C4-2B (cell line): ENCODE results near the gene PUDP.

ENCODE experiments used
- CTCF ChIP-seq: fragments of 450-650 bp; conservative IDR thresholded peaks from 2 replicates; pipeline ENCODE4 v1.5.1; 2017; ENCODE audit warnings: mild to moderate bottlenecking
- ZFX ChIP-seq: fragments of 450-650 bp; IDR thresholded peaks from 2 replicates; pipeline ENCODE4 v1.6.1; 2017

- no peak for TF ChIP-seq CTCF
- no peak for TF ChIP-seq ZFX
These were observed 20.4 kb upstream of the PUDP start for GRCh38 chrX:7168371-7168770.
